Measurements from ENCODE around the gene CSNK1D.

CSNK1D gene

DNA sequence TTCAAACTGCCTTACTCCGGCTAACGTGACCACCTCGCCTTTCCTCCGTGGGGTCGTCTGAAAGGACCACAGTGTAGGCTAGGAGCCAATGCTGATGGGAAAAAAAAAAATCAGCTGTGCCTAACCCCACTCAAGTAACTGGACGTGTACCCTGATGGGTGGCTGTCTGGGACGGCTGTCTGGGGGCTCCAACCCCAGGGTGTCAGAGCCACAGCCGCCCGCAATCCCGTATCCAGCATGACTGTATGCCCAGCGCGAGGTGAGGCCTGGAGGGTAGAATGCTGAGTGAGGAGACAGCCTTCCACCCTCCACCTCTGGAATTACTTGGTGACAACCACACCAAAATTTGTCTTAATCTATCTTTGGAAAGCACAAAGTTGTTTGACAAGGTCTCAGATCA lies 2.8 kb downstream of the CSNK1D start:
- peak overlapping the region; percentile 98 for H3K4ac ChIP-seq (ENCODE audit: low read depth, low read length)
- H2AK5ac ChIP-seq (ENCODE audit: low read length): no peak overlapping the region
- H3K4me2 ChIP-seq (ENCODE audit: low read length): no peak overlapping the region
- H3K27me3 ChIP-seq (ENCODE audit: insufficient read depth, low read length): no peaks in the 10 kb centered on the region
- no peak overlapping the region for H2BK5ac ChIP-seq (ENCODE audit: low read depth, low read length, poor library complexity)
- no peak overlapping the region for H3K23ac ChIP-seq (ENCODE audit: low read length)
- no peak overlapping the region for H3K14ac ChIP-seq (ENCODE audit: low read length)
- peaks cover 2% of the 10 kb centered on the region for H3K9me3 ChIP-seq (ENCODE audit: insufficient read depth, low read depth, low read length)
- H4K91ac ChIP-seq (ENCODE audit: low read depth, low read length): no peak overlapping the region
- peaks cover 11% of the 10 kb centered on the region for H3K79me1 ChIP-seq (ENCODE audit: low read length)
- H2AFZ ChIP-seq (ENCODE audit: insufficient read depth, low read length, poor library complexity): no peak overlapping the region
- no peak overlapping the region for H3K18ac ChIP-seq (ENCODE audit: low read length)
- H3K79me2 ChIP-seq (ENCODE audit: control insufficient read depth, insufficient read depth, low read length, poor library complexity): peaks cover 58% of the 10 kb centered on the region
- peaks cover 36 to 53% of the 10 kb centered on the region in 2 experiments for H3K36me3 ChIP-seq (ENCODE audit: control insufficient read depth in 1 of 2, insufficient read depth in 2 of 2, low read length in 2 of 2)
- H3K4me1 ChIP-seq (ENCODE audit: control insufficient read depth in 1 of 2, insufficient read depth in 2 of 2, low read length in 2 of 2): peaks cover 28 to 30% of the 10 kb centered on the region in 2 experiments
- no peak overlapping the region for H2BK120ac ChIP-seq (ENCODE audit: insufficient read depth, low read length, poor library complexity)
- H3K27ac ChIP-seq (ENCODE audit: low read depth, low read length): no peak overlapping the region
- H3K9ac ChIP-seq (ENCODE audit: low read length): no peak overlapping the region
- H3K4me3 ChIP-seq (ENCODE audit: low read depth, low read length): no peak overlapping the region
- no CpG with 5 or more reads among the region's 12 CpGs for WGBS (ENCODE audit: extremely low coverage, insufficient coverage, insufficient read length)
- no peak overlapping the region for H4K12ac ChIP-seq (ENCODE audit: low read depth, low read length)
- H2BK12ac ChIP-seq (ENCODE audit: low read length): no peak overlapping the region
- DNase-seq: no peak
- no peak overlapping the region for H4K8ac ChIP-seq (ENCODE audit: low read depth, low read length)

DNA sequence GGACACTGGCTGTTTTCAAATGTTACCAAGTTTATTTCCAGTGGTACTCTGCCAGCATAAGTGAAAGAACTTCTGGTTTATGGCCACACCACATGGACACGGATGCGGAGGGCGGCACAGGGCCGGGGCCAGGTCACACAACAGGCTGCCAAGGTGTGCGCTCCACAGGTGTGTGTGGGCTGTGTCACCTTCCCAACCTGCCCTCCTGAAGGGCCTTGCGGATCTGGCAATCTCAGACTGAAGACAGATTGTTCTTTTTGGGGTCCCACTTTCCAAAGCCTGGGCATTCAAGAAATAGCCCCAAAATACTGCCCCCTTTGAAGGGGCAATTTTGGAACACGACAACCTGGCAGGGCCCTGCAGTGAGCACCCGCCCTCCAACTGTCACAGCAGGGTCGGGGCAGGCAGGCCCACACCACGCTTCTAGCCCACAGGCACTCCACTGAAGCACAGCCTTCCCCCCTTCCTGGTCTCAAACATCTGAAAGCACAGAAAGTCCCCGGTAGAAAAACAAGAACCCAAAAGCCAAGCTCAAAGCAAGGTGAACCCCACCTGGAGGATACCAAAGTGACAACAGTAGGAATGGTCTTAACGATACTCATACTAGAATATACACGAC lies 3.5 kb downstream of the CSNK1D start:
- Histone ChIP-seq H3K27ac (ENCODE audit: low read depth, low read length) (no peak overlapping the region), H2BK5ac (ENCODE audit: low read depth, low read length, poor library complexity) (no peak overlapping the region), H3K79me1 (ENCODE audit: low read length) (peaks cover 11% of the 10 kb centered on the region), H4K91ac (ENCODE audit: low read depth, low read length) (no peak overlapping the region), H2BK120ac (ENCODE audit: insufficient read depth, low read length, poor library complexity) (no peak overlapping the region), H3K79me2 (ENCODE audit: control insufficient read depth, insufficient read depth, low read length, poor library complexity) (peaks cover 58% of the 10 kb centered on the region), H3K4ac (ENCODE audit: low read depth, low read length) (peak overlapping the region; percentile 98), H2AFZ (ENCODE audit: insufficient read depth, low read length, poor library complexity) (no peak overlapping the region), H2BK12ac (ENCODE audit: low read length) (no peak overlapping the region), H4K12ac (ENCODE audit: low read depth, low read length) (no peak overlapping the region), H3K14ac (ENCODE audit: low read length) (no peak overlapping the region), H3K36me3 (ENCODE audit: control insufficient read depth in 1 of 2, insufficient read depth in 2 of 2, low read length in 2 of 2) (peaks cover 41 to 59% of the 10 kb centered on the region in 2 experiments), H3K27me3 (ENCODE audit: insufficient read depth, low read length) (no peaks in the 10 kb centered on the region), H3K9ac (ENCODE audit: low read length) (no peak overlapping the region), H3K18ac (ENCODE audit: low read length) (no peak overlapping the region), H3K23ac (ENCODE audit: low read length) (no peak overlapping the region), H2AK5ac (ENCODE audit: low read length) (no peak overlapping the region), H3K9me3 (ENCODE audit: insufficient read depth, low read depth, low read length) (peaks cover 2% of the 10 kb centered on the region), H3K4me3 (ENCODE audit: low read depth, low read length) (no peak overlapping the region), H3K4me2 (ENCODE audit: low read length) (no peak overlapping the region), H3K4me1 (ENCODE audit: control insufficient read depth in 1 of 2, insufficient read depth in 2 of 2, low read length in 2 of 2) (peaks cover 28 to 30% of the 10 kb centered on the region in 2 experiments), H4K8ac (ENCODE audit: low read depth, low read length) (no peak overlapping the region)
- WGBS (ENCODE audit: extremely low coverage, insufficient coverage, insufficient read length): no CpG with 5 or more reads among the region's 13 CpGs
- no peak for DNase-seq

DNA sequence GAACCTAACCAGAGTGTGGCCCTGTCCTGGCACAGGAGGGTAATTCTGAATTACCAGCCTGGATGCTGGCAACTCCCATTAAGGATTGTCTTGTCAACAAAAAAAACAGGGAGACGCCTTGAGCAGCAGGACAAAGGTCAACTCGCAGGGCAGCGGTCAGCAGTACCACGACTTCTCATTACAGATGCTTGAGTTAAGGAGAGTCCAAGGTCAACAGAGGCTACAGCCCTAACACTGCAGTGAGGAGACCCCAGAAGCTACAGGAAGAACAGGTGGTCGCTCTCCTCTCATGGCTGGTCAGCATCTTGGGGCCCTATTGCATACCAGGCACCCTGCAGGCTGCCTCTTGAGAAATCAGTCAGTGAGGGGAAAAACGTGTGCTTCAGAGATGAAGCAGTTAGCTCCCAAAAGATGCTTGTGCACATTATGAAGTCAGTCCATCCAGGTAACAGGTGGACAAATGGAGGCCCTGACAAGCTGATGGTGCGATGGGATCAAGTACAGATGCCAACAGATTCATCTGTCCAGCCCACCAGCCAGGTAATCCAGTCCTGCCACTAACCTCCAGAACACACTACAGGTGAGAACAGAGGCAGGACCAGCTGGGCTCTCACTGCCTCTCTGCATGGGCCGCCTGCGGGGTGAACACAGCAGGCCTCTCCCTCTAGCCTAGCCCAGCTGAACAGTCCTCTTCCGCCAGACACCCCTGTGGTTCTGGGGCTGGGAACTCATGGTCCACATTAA lies 4.2 kb downstream of the CSNK1D start:
- H3K23ac ChIP-seq (ENCODE audit: low read length): no peak overlapping the region
- H3K14ac ChIP-seq (ENCODE audit: low read length): no peak overlapping the region
- no peak overlapping the region for H2BK12ac ChIP-seq (ENCODE audit: low read length)
- peak overlapping the region; percentile 23 for H2AFZ ChIP-seq (ENCODE audit: insufficient read depth, low read length, poor library complexity)
- H4K8ac ChIP-seq (ENCODE audit: low read depth, low read length): no peak overlapping the region
- no peak overlapping the region for H2BK5ac ChIP-seq (ENCODE audit: low read depth, low read length, poor library complexity)
- peaks cover 2% of the 10 kb centered on the region for H3K9me3 ChIP-seq (ENCODE audit: insufficient read depth, low read depth, low read length)
- H3K27me3 ChIP-seq (ENCODE audit: insufficient read depth, low read length): no peaks in the 10 kb centered on the region
- no peak overlapping the region for H2AK5ac ChIP-seq (ENCODE audit: low read length)
- no CpG with 5 or more reads among the region's 10 CpGs for WGBS (ENCODE audit: extremely low coverage, insufficient coverage, insufficient read length)
- H3K79me2 ChIP-seq (ENCODE audit: control insufficient read depth, insufficient read depth, low read length, poor library complexity): peaks cover 58% of the 10 kb centered on the region
- no peak overlapping the region for H3K4me3 ChIP-seq (ENCODE audit: low read depth, low read length)
- H3K4ac ChIP-seq (ENCODE audit: low read depth, low read length): peak overlapping the region; percentile 98
- H3K4me1 ChIP-seq (ENCODE audit: control insufficient read depth in 1 of 2, insufficient read depth in 2 of 2, low read length in 2 of 2): peaks cover 28 to 29% of the 10 kb centered on the region in 2 experiments
- H3K36me3 ChIP-seq (ENCODE audit: control insufficient read depth in 1 of 2, insufficient read depth in 2 of 2, low read length in 2 of 2): peaks cover 48 to 66% of the 10 kb centered on the region in 2 experiments
- no peak overlapping the region for H4K12ac ChIP-seq (ENCODE audit: low read depth, low read length)
- H3K9ac ChIP-seq (ENCODE audit: low read length): no peak overlapping the region
- H3K79me1 ChIP-seq (ENCODE audit: low read length): peaks cover 11% of the 10 kb centered on the region
- H4K91ac ChIP-seq (ENCODE audit: low read depth, low read length): no peak overlapping the region
- H3K27ac ChIP-seq (ENCODE audit: low read depth, low read length): no peak overlapping the region
- H2BK120ac ChIP-seq (ENCODE audit: insufficient read depth, low read length, poor library complexity): no peak overlapping the region
- H3K4me2 ChIP-seq (ENCODE audit: low read length): no peak overlapping the region
- DNase-seq: no peak
- no peak overlapping the region for H3K18ac ChIP-seq (ENCODE audit: low read length)

DNA sequence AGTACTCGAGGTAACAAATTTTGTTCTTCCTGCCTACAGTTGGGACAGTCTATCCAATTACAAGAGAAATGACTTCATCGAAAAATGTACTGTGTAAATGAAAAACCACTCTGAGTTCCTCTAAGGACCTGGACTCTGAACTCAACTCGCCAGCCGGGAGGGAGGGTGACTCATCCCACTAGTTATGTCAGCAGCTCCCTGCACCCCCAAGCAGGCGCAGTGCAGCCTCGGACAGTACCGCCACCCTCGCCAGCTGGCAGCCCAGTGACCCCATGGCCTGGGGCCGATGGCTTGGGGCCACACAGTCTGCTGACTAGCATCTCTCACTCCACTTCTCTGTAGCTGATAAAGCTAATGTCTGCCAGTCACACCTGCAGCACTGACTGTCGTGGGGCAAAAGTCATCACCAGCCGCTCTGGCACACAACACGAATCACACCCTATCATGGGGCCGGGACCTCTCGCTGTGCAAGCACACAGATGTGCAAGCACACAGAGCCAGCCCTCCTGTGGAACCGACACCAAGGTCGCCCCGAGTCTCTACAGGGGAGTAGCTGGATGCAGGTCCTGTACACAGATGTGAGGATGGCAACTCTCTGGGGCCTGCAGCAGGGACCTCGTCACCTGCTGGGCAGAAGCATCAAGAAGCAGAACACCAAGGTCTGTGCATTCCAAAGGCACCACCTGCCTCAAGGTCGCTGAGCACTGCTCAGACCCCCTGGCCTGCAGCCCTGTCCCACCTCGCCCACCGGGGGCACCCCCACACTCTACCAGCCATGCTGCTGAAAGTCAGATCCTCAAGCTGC lies 5.7 kb downstream of the CSNK1D start:
- Histone ChIP-seq H3K4ac (ENCODE audit: low read depth, low read length) (peak overlapping the region; percentile 85), H3K14ac (ENCODE audit: low read length) (no peak overlapping the region), H3K27me3 (ENCODE audit: insufficient read depth, low read length) (no peaks in the 10 kb centered on the region), H3K79me2 (ENCODE audit: control insufficient read depth, insufficient read depth, low read length, poor library complexity) (peaks cover 49% of the 10 kb centered on the region), H2AFZ (ENCODE audit: insufficient read depth, low read length, poor library complexity) (no peak overlapping the region), H3K79me1 (ENCODE audit: low read length) (peaks cover 3% of the 10 kb centered on the region), H2BK5ac (ENCODE audit: low read depth, low read length, poor library complexity) (no peak overlapping the region), H4K12ac (ENCODE audit: low read depth, low read length) (no peak overlapping the region), H3K9me3 (ENCODE audit: insufficient read depth, low read depth, low read length) (peaks cover 2% of the 10 kb centered on the region), H4K8ac (ENCODE audit: low read depth, low read length) (no peak overlapping the region), H3K23ac (ENCODE audit: low read length) (no peak overlapping the region), H3K4me3 (ENCODE audit: low read depth, low read length) (no peak overlapping the region), H3K9ac (ENCODE audit: low read length) (no peak overlapping the region), H3K4me1 (ENCODE audit: control insufficient read depth in 1 of 2, insufficient read depth in 2 of 2, low read length in 2 of 2) (peaks cover 22% of the 10 kb centered on the region in 2 experiments), H2BK12ac (ENCODE audit: low read length) (no peak overlapping the region), H2BK120ac (ENCODE audit: insufficient read depth, low read length, poor library complexity) (no peak overlapping the region), H3K4me2 (ENCODE audit: low read length) (no peak overlapping the region), H3K36me3 (ENCODE audit: control insufficient read depth in 1 of 2, insufficient read depth in 2 of 2, low read length in 2 of 2) (peaks cover 64 to 81% of the 10 kb centered on the region in 2 experiments), H3K18ac (ENCODE audit: low read length) (no peak overlapping the region), H3K27ac (ENCODE audit: low read depth, low read length) (no peak overlapping the region), H4K91ac (ENCODE audit: low read depth, low read length) (no peak overlapping the region), H2AK5ac (ENCODE audit: low read length) (no peak overlapping the region)
- no CpG with 5 or more reads among the region's 21 CpGs for WGBS (ENCODE audit: extremely low coverage, insufficient coverage, insufficient read length)
- DNase-seq: peak; percentile 76 to 83
